PC-9 (cell line): ENCODE results near the gene STX18. TPM values are rescaled to one million over a fixed set of nuclear protein-coding genes. Genes with fewer than 3 reads are reported as not detected.

Experiments
- BruUV-seq: library from RNA; stranded (reverse); fragments of 400-500 nt; replicated peaks from 2 replicates; lab custom pipeline; 2021; lab: Mats Ljungman, UMichigan
- CTCF ChIA-PET: fragments of 300-600 bp; sonication (Branson Sonifier 250); formaldehyde crosslinking; loops from one replicate; lab custom pipeline; 2022; ENCODE audit warnings: antibody characterized with exemption; lab: Charles Lee
- POLR2A ChIA-PET: fragments of 300-600 bp; sonication (Branson Sonifier 250); formaldehyde crosslinking; loops from one replicate; lab custom pipeline; 2022; ENCODE audit warnings: antibody characterized with exemption; ENCODE audit not compliant: unreplicated experiment; lab: Charles Lee
- DNase-seq, 2 experiments: peaks; one replicate each; pipeline versions ENCODE4 v3.0.0 to v3.0.0-alpha.2; 2015 to 2022; ENCODE audit warnings: mixed read lengths in 1 of 2
- H2AFZ ChIP-seq: fragments of 200-600 bp; sonication (generic); 2 replicates; pipeline ENCODE4 v1.8.1; 2017; ENCODE audit warnings: antibody characterized with exemption
- H3F3A ChIP-seq: fragments of 200-600 bp; sonication (generic); 2 replicates; pipeline ENCODE4 v1.8.1; 2017; ENCODE audit warnings: antibody characterized with exemption, mild to moderate bottlenecking, low read depth; ENCODE audit not compliant: insufficient read depth
- H3K27ac ChIP-seq: fragments of 200-600 bp; sonication (generic); 2 replicates; pipeline ENCODE4 v1.6.1; 2016; ENCODE audit warnings: mixed run types
- H3K27me3 ChIP-seq: fragments of 200-600 bp; sonication (generic); 2 replicates; pipeline ENCODE4 v1.6.1; 2016; ENCODE audit warnings: low read depth, mixed run types; ENCODE audit not compliant: insufficient read depth
- H3K36me3 ChIP-seq: fragments of 200-600 bp; sonication (generic); 2 replicates; pipeline ENCODE4 v1.6.1; 2016; ENCODE audit warnings: low read depth, mixed run types
- H3K4me1 ChIP-seq: fragments of 200-600 bp; sonication (generic); replicated peaks from 2 replicates; pipeline ENCODE4 v1.6.1; 2016; ENCODE audit warnings: mixed run types; ENCODE audit not compliant: insufficient read depth
- H3K4me2 ChIP-seq: fragments of 200-600 bp; sonication (generic); 2 replicates; pipeline ENCODE4 v1.6.1; 2017; ENCODE audit warnings: mixed run types
- H3K4me3 ChIP-seq: fragments of 200-600 bp; sonication (generic); 2 replicates; pipeline ENCODE4 v1.6.1; 2016; ENCODE audit warnings: mixed run types
- H3K79me2 ChIP-seq: fragments of 200-600 bp; sonication (generic); 2 replicates; pipeline ENCODE4 v1.6.1; 2017; ENCODE audit warnings: low read depth, mixed run types
- H3K9me2 ChIP-seq: fragments of 200-600 bp; sonication (generic); 2 replicates; pipeline ENCODE4 v1.8.1; 2017; ENCODE audit warnings: mild to moderate bottlenecking; ENCODE audit not compliant: insufficient read depth
- H3K9me3 ChIP-seq: fragments of 200-600 bp; sonication (generic); 2 replicates; pipeline ENCODE4 v1.8.1; 2016; ENCODE audit warnings: low read depth; ENCODE audit not compliant: insufficient read depth
- H4K20me1 ChIP-seq: fragments of 200-600 bp; sonication (generic); 2 replicates; pipeline ENCODE4 v1.8.1; 2017; ENCODE audit not compliant: insufficient read depth
- CTCF ChIP-seq: fragments of 200-600 bp; sonication (generic); conservative IDR thresholded peaks from 2 replicates; pipeline ENCODE4 v1.6.1; 2017; ENCODE audit warnings: mixed run types, antibody characterized with exemption, mild to moderate bottlenecking, moderate library complexity
- EZH2 ChIP-seq: fragments of 200-600 bp; sonication (generic); IDR thresholded peaks from 2 replicates; pipeline ENCODE4 v1.8.0; 2017; ENCODE audit warnings: antibody characterized with exemption, low read depth
- intact Hi-C: fragments of 100-400 bp; cut with micrococcal nuclease; formaldehyde crosslinking; loops from one replicate; pipeline ENCODE4 v1.10.0; 2022; ENCODE audit not compliant: unreplicated experiment
- total RNA-seq: library from RNA; stranded (reverse); gene quantifications from 2 replicates; pipeline ENCODE4 v1.2.3, GENCODE V29; 2021

Gene STX18
- total RNA-seq, 1 experiment from 2014 or later: 30.5 TPM

DNA sequence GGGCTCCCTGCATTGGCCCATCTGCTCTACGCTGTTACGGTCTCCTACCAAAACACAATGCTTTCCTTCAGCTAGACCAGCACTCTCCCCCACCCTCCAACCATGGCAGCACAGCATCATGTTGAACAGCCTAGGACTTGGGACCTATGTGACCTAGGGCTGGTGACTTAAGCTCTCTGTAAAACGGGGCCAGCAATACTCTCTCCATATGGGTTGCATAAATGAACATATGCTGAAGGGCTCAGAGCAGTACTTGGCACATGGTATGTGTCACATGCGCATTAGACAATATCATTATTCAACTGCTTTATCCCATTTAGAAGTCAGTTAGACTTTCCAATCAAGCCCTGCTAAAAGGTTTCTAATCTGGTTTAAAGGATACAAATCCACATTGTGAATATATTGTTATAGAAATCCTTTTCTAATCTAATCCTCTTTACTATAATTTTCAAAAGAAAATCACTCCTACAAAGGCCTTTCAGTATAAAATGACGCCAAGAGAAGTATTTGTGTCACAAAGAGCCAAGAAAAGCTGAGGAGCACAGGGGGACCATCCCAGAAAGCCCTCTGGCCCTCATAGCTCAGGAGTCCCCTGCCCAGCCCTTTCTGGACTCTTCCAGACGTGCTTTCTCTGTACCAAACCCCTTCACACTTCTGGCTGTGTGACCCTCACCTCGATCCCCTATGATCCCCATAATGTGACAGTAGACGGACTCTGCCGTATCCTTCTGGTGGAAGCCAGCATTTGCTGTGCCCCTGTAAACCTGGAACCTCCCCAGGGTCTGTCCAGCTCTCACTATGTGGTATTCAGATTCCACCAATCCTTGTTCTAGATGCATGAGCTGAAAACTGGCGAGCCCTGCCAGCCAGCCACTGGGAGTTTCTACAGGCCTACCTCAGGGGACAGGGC, 112.6 kb downstream of the STX18 start:
- Histone ChIP-seq H3K36me3 (no peaks in the 10 kb centered on the region), H3K27me3 (no peaks in the 10 kb centered on the region), H4K20me1 (no peaks in the 10 kb centered on the region), H3K9me2 (no peaks in the 10 kb centered on the region), H3K4me2 (no peak overlapping the region), H3K4me3 (no peak overlapping the region), H3K79me2 (no peaks in the 10 kb centered on the region), H3K27ac (no peak overlapping the region), H2AFZ (no peak overlapping the region), H3K4me1 (no peaks in the 10 kb centered on the region), H3F3A (no peaks in the 10 kb centered on the region), H3K9me3 (no peaks in the 10 kb centered on the region)
- intact Hi-C loops: no loop called here
- no TSS peak for BruUV-seq
- ChIA-PET CTCF (no interaction called here), POLR2A (no interaction called here)
- TF ChIP-seq CTCF (no peak), EZH2 (no peak)
- no peak for DNase-seq

GRCh38 chr4:4427886-4428285, 114.0 kb downstream of the STX18 start:
- CTCF ChIA-PET: no interaction called here
- TF ChIP-seq CTCF (no peak), EZH2 (no peak)
- intact Hi-C loops: no loop called here
- H3K27me3 ChIP-seq: no peaks in the 10 kb centered on the region
- no peak overlapping the region for H3K4me2 ChIP-seq
- H3K4me3 ChIP-seq: no peak overlapping the region
- no peaks in the 10 kb centered on the region for H3K9me2 ChIP-seq
- POLR2A ChIA-PET: no interaction called here
- H3K79me2 ChIP-seq: no peaks in the 10 kb centered on the region
- BruUV-seq: no TSS peak
- no peak overlapping the region for H2AFZ ChIP-seq
- H4K20me1 ChIP-seq: no peaks in the 10 kb centered on the region
- H3K9me3 ChIP-seq: no peaks in the 10 kb centered on the region
- no peaks in the 10 kb centered on the region for H3K36me3 ChIP-seq
- H3F3A ChIP-seq: no peaks in the 10 kb centered on the region
- no peak overlapping the region for H3K27ac ChIP-seq
- DNase-seq: no peak
- H3K4me1 ChIP-seq: no peaks in the 10 kb centered on the region

DNA sequence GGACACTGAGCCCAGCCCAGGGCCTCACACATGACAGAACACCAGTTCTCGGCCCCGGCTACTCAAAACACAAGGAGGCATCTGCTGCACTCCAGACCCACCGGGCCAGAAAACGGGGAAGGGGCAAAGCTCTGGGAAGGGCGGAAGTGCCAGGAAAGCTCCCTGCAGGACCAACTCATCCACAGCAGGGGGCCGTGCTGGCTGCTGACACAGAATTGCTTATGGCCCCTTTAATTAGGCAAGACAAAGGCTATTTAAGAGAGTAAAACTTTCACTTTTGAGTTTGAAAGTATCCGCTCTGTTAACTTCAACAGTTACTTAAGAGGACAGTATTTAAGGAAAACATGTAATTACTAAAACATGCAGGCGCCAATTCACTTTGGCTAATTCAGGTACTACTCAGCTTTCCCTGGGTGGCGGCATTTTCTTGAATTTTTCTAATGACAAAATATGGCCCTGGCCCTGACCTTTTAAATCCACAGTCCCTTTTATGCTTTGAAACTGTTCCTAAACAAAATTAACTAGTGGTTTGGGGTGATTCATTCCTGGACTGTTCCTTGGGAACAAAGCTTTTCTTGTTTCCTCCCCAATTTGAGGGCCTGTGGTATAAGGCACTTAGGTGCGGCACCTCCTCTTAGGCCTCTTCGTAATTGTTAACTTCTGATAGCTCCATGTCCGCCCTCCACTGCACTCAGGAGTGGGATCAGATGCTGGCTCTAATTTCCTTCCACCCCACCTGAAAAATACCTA, 114.6 kb downstream of the STX18 start:
- no TSS peak for BruUV-seq
- Histone ChIP-seq H3F3A (no peaks in the 10 kb centered on the region), H3K4me1 (no peaks in the 10 kb centered on the region), H3K9me2 (no peaks in the 10 kb centered on the region), H3K79me2 (no peaks in the 10 kb centered on the region), H3K27ac (no peak overlapping the region), H3K36me3 (no peaks in the 10 kb centered on the region), H4K20me1 (no peaks in the 10 kb centered on the region), H2AFZ (no peak overlapping the region), H3K27me3 (no peaks in the 10 kb centered on the region), H3K4me3 (no peak overlapping the region), H3K9me3 (no peaks in the 10 kb centered on the region), H3K4me2 (no peak overlapping the region)
- no peak for TF ChIP-seq EZH2
- ChIA-PET POLR2A (no interaction called here), CTCF (no interaction called here)
- intact Hi-C loops: no loop called here
- no peak for DNase-seq
